OCI-LY1 (cell line): ENCODE data around the gene ARMH3.

Experiments used
- H2AFZ ChIP-seq: fragments of 200-600 bp; sonication (generic), shearing (Covaris generic); 2 replicates; pipeline ENCODE4 v1.6.0; 2014; ENCODE audit warnings: antibody characterized with exemption, mild to moderate bottlenecking, low read length
- H3F3A ChIP-seq: fragments of 200-600 bp; sonication (generic), shearing (Covaris generic); 2 replicates; pipeline ENCODE4 v1.6.0; 2014; ENCODE audit warnings: mild to moderate bottlenecking, antibody characterized with exemption, low read length, moderate library complexity; ENCODE audit not compliant: insufficient read depth
- H3K27ac ChIP-seq: fragments of 200-600 bp; sonication (generic); 2 replicates; pipeline ENCODE4 v1.5.1; 2014; ENCODE audit warnings: low read length, mixed run types, mild to moderate bottlenecking, low read depth; ENCODE audit not compliant: poor library complexity, severe bottlenecking
- H3K27me3 ChIP-seq: fragments of 200-600 bp; sonication (generic); 2 replicates; pipeline ENCODE4 v1.6.0; 2014; ENCODE audit warnings: antibody characterized with exemption, mild to moderate bottlenecking, low read length, moderate library complexity; ENCODE audit not compliant: insufficient read depth
- H3K36me3 ChIP-seq: fragments of 200-600 bp; sonication (generic); 2 replicates; pipeline ENCODE4 v1.6.1; 2014; ENCODE audit warnings: mild to moderate bottlenecking, antibody characterized with exemption, low read length, moderate library complexity, mixed read lengths; ENCODE audit not compliant: insufficient read depth
- H3K4me1 ChIP-seq: fragments of 200-600 bp; sonication (generic); 2 replicates; pipeline ENCODE4 v1.5.1; 2014; ENCODE audit warnings: mild to moderate bottlenecking, low read length, moderate library complexity; ENCODE audit not compliant: insufficient read depth, severe bottlenecking
- H3K4me2 ChIP-seq: fragments of 200-600 bp; sonication (generic), shearing (Covaris generic); 2 replicates; pipeline ENCODE4 v1.6.1; 2014; ENCODE audit warnings: low read length
- H3K4me3 ChIP-seq: fragments of 200-600 bp; sonication (generic); 2 replicates; pipeline ENCODE4 v1.5.1; 2014; ENCODE audit warnings: low read length, low read depth, mild to moderate bottlenecking, mixed read lengths; ENCODE audit not compliant: poor library complexity, severe bottlenecking
- H3K79me2 ChIP-seq: fragments of 200-600 bp; shearing (Covaris generic); 2 replicates; pipeline ENCODE4 v1.6.1; 2016; ENCODE audit warnings: mixed run types, low read length, mixed read lengths; ENCODE audit not compliant: insufficient read depth
- H3K9ac ChIP-seq: fragments of 200-600 bp; sonication (generic), shearing (Covaris generic); 2 replicates; pipeline ENCODE4 v1.6.1; 2014; ENCODE audit warnings: mild to moderate bottlenecking, low read length, mixed read lengths
- H3K9me2 ChIP-seq: fragments of 200-600 bp; sonication (generic), shearing (Covaris generic); 2 replicates; pipeline ENCODE4 v1.6.1; 2014; ENCODE audit warnings: low read depth, mild to moderate bottlenecking, low read length, mixed read lengths
- H3K9me3 ChIP-seq: fragments of 200-600 bp; shearing (Covaris generic); 2 replicates; pipeline ENCODE4 v1.6.1; 2014; ENCODE audit warnings: low read length, mixed read lengths
- H4K20me1 ChIP-seq: fragments of 200-600 bp; sonication (generic), shearing (Covaris generic); 2 replicates; pipeline ENCODE4 v1.6.0; 2016; ENCODE audit warnings: mild to moderate bottlenecking, low read length; ENCODE audit not compliant: insufficient read depth
- CTCF ChIP-seq: fragments of 200-600 bp; sonication (generic), shearing (Covaris generic); IDR thresholded peaks from 2 replicates; pipeline ENCODE4 v1.5.1; 2017; ENCODE audit warnings: mild to moderate bottlenecking, antibody characterized with exemption, low read length, moderate library complexity, mixed read lengths
- EZH2 ChIP-seq: fragments of 200-600 bp; sonication (generic), shearing (Covaris generic); IDR thresholded peaks from 2 replicates; pipeline ENCODE4 v1.8.0; 2017; ENCODE audit warnings: borderline replicate concordance, mixed run types, mild to moderate bottlenecking, antibody characterized with exemption, low read length, moderate library complexity, mixed read lengths

Gene ARMH3

GRCh38 chr10:101956117-101956516 lies 99.9 kb downstream of the ARMH3 start:
- H3K4me2 ChIP-seq: no peak overlapping the region
- H3K4me3 ChIP-seq: no peak overlapping the region
- H3K79me2 ChIP-seq: no peaks in the 10 kb centered on the region
- no peak overlapping the region for H2AFZ ChIP-seq
- TF ChIP-seq CTCF (no peak), EZH2 (no peak)
- H3K27ac ChIP-seq: no peak overlapping the region
- peaks cover 17% of the 10 kb centered on the region for H3K36me3 ChIP-seq
- H4K20me1 ChIP-seq: no peaks in the 10 kb centered on the region
- H3K9me2 ChIP-seq: no peaks in the 10 kb centered on the region
- H3K9me3 ChIP-seq: no peaks in the 10 kb centered on the region
- H3K4me1 ChIP-seq: no peaks in the 10 kb centered on the region
- no peak overlapping the region for H3K9ac ChIP-seq
- H3K27me3 ChIP-seq: no peaks in the 10 kb centered on the region
- no peaks in the 10 kb centered on the region for H3F3A ChIP-seq

GRCh38 chr10:101952191-101952590 lies 103.8 kb downstream of the ARMH3 start:
- no peaks in the 10 kb centered on the region for H3K9me2 ChIP-seq
- no peaks in the 10 kb centered on the region for H3K27me3 ChIP-seq
- H3K9ac ChIP-seq: no peak overlapping the region
- no peak overlapping the region for H3K4me2 ChIP-seq
- no peak overlapping the region for H3K27ac ChIP-seq
- H3F3A ChIP-seq: no peaks in the 10 kb centered on the region
- H3K4me3 ChIP-seq: no peak overlapping the region
- no peaks in the 10 kb centered on the region for H4K20me1 ChIP-seq
- no peaks in the 10 kb centered on the region for H3K4me1 ChIP-seq
- H3K36me3 ChIP-seq: peaks cover 17% of the 10 kb centered on the region
- H2AFZ ChIP-seq: no peak overlapping the region
- TF ChIP-seq CTCF: no peak
- no peak for TF ChIP-seq EZH2
- H3K9me3 ChIP-seq: no peaks in the 10 kb centered on the region
- no peaks in the 10 kb centered on the region for H3K79me2 ChIP-seq

GRCh38 chr10:101950213-101950612 lies 105.8 kb downstream of the ARMH3 start:
- no peak overlapping the region for H2AFZ ChIP-seq
- no peaks in the 10 kb centered on the region for H3K79me2 ChIP-seq
- no peak overlapping the region for H3K27ac ChIP-seq
- H3F3A ChIP-seq: no peaks in the 10 kb centered on the region
- no peak overlapping the region for H3K4me3 ChIP-seq
- TF ChIP-seq EZH2 (no peak), CTCF (no peak)
- no peaks in the 10 kb centered on the region for H4K20me1 ChIP-seq
- no peaks in the 10 kb centered on the region for H3K4me1 ChIP-seq
- H3K9me3 ChIP-seq: no peaks in the 10 kb centered on the region
- H3K9ac ChIP-seq: no peak overlapping the region
- H3K27me3 ChIP-seq: no peaks in the 10 kb centered on the region
- no peaks in the 10 kb centered on the region for H3K9me2 ChIP-seq
- H3K4me2 ChIP-seq: no peak overlapping the region
- peaks cover 17% of the 10 kb centered on the region for H3K36me3 ChIP-seq
